Epithelial cell of proximal tubule (primary cell): ENCODE data around the gene MRPL43. TPM values are rescaled to one million over a fixed set of nuclear protein-coding genes. Genes with fewer than 3 reads are reported as not detected.

Source experiments
- DNase-seq: peaks from one replicate; pipeline ENCODE4 v3.0.0-alpha.2; 2011; ENCODE audit warnings: low read depth
- H3K4me3 ChIP-seq: 2 replicates; pipeline ENCODE4 v1.5.1; 2011; ENCODE audit warnings: low read depth, mild to moderate bottlenecking, low read length
- total RNA-seq: library from RNA; depleted of rRNA; stranded (reverse); fragments of >200 nt; gene quantifications from 2 replicates; pipeline ENCODE4 v1.2.3, GENCODE V29; 2015
- TF ChIP-seq, protein P1 (sequence below): conservative IDR thresholded peaks from 2 replicates; pipeline ENCODE4 v1.5.1; 2012; ENCODE audit warnings: low read depth, mild to moderate bottlenecking, low read length

MRPL43 gene
- total RNA-seq, 1 donor from 2014 or later, result 99.6 TPM

DNA sequence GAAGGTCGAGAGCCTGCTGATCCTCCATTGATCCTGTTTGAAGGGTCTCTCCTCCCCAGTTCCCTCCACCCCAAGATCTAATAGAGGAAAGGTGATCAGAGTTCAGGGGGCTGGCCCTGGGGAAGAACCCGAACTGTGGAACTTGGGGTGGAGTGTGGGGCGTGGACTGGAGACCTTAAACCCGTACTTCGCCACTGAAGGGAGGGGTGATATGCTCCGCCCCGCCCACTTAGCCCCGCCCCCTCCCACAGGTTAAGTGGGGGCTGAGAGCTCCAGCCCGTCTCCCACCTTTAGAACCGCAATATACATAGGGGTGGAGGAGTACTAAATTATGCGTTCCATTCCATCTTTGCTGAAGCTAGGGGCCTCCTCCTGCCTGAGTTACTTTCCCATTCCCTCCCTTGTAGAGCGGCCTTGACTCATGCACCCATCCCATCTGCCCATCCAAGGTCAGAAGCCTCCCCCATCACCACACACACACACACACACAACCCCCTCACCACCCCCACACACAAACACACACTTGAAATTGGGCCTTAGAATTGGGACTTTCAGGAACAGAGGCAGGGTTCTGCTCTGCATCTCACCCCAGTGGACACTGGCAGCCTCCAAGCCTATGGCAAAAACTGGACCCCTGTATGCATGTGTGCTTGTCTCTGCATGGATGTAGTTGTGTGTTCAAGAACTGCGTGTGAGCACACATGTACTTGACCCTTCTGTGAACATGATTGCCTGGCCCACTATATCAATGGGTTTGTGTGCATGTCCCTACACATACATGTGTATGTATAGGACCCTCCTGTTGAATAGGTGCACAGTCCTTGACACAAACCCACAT lies 17.0 kb downstream of the MRPL43 start:
- TF ChIP-seq, protein P1, sequence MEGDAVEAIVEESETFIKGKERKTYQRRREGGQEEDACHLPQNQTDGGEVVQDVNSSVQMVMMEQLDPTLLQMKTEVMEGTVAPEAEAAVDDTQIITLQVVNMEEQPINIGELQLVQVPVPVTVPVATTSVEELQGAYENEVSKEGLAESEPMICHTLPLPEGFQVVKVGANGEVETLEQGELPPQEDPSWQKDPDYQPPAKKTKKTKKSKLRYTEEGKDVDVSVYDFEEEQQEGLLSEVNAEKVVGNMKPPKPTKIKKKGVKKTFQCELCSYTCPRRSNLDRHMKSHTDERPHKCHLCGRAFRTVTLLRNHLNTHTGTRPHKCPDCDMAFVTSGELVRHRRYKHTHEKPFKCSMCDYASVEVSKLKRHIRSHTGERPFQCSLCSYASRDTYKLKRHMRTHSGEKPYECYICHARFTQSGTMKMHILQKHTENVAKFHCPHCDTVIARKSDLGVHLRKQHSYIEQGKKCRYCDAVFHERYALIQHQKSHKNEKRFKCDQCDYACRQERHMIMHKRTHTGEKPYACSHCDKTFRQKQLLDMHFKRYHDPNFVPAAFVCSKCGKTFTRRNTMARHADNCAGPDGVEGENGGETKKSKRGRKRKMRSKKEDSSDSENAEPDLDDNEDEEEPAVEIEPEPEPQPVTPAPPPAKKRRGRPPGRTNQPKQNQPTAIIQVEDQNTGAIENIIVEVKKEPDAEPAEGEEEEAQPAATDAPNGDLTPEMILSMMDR, result no peak
- DNase-seq, result no peak
- H3K4me3 ChIP-seq, result peak overlapping the region; percentile 75

DNA sequence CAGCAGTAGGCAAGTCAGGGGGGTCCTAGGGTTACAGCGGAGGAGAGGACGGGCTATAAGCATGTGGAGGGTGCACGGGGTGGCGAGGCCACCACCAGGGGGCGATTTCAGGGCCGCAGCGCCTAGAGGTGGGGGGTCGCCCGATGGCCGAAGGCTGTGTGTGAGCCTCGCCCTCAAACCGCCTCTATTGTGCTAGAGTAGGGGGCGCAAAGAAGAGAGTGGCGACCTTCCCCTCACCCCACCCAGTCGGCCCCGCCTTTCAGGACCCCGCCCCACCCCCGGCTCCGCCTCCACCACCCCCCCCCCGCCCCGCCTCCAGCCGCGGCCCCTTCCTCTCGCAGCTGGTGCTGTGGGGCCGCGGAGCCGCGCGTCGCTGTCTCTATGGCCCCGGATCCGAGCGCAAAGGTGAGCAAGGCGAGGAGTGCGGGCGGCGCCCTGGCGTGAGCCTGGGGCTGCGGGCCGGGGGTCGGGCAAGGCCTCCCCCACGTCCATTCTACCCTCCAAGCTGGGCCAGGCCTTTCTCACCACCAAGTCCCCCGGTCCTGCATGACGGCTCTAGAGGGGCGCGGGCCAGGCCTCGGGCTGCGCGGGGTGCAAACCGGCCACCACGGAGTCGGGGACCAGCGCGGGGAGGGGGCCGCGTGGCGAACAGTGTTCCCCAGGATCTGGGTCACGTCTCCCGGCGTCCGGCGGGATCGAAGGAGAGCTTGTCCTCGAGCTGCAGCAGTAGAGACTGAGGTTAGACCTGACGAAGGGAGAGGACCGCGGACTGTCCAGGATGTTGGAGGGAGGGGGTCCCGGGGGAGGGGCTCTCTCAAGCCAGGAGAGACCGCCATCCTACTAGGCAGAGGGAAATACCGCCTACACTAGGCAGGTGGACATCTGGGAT lies 17.9 kb downstream of the MRPL43 start, which contains the start of gene SEMA4G:
Gene SEMA4G, plus strand, starts transcription at position 318 of the 889 bp plus-strand sequence. CDS start 3,409 bp downstream, outside the sequence.
- DNase-seq, result no peak
- peak within 1 kb of the TSS; percentile 75 for H3K4me3 ChIP-seq
- TF ChIP-seq, protein P1, result peak; percentile 69

DNA sequence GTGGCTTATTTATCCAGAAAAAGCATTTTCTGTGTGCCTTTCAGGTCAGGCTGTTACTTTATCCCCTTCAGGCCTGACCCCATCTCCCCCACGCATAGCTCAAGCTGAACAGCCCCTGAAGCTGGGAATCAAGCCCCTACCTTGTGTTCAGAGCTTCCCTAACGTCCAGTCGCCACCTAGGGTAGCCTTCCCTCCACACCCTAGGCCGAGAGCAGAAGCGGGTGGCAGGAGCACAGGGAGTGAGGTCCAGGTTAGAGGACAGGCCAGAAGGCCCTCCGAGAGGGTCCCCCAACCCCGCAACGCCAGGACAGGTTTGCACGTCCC lies 18.5 kb downstream of the MRPL43 start:
- DNase-seq, result no peak
- TF ChIP-seq, protein P1, result no peak
- peak overlapping the region; percentile 75 for H3K4me3 ChIP-seq

DNA sequence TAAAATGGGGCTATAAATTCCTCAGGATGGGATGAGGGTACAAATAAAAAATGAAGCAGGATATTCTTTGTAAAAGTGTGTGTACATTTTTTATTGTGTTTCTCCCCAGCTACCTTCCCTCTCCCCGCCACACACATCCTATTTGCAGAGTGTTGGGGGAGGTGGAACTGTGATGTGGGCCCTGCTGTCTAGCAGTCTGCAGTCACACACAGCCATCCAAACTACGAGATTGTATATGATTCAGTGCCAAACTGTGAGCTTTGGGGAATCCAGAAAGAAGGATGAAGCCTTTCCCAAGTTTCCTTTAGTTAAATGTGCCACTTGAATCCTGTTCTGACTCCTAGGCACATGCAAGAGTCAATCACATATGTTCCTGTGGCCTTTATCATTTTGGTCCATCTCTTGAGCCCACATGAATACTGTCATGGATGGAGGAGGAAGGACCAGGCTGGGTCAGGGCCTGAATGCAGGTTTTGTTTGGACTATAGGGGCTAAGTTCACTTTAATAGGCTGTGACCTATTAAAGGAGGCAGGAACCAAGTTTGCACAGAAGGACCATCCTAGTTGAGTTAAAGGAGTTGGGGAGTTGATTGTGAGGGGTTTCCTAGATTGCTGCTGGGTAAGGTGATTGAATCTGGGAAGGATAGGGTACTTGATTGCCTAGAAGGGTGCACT lies 19.1 kb downstream of the MRPL43 start:
- DNase-seq, result no peak
- TF ChIP-seq, protein P1, result no peak
- H3K4me3 ChIP-seq, result peak overlapping the region; percentile 75

DNA sequence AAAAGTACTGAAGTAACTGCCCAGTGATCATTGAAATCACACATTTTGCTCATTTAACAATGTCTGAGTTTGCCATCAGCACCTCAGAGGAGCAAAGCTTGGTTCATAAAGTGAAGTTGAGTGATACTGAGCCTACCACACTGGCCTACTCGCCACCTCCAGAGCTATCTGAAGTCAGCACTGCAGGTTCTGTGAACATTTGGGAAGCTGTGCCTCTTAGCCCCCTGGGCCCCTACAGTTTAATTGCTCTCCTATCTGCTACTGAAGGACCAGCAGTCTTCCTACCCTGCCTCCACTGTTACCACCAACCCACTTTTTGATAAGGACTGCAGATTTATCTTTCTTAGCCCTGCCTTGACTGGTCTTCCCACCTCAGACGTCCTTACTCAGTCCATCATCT lies 20.0 kb downstream of the MRPL43 start:
- H3K4me3 ChIP-seq, result no peak overlapping the region
- TF ChIP-seq, protein P1, result no peak
- no peak for DNase-seq

DNA sequence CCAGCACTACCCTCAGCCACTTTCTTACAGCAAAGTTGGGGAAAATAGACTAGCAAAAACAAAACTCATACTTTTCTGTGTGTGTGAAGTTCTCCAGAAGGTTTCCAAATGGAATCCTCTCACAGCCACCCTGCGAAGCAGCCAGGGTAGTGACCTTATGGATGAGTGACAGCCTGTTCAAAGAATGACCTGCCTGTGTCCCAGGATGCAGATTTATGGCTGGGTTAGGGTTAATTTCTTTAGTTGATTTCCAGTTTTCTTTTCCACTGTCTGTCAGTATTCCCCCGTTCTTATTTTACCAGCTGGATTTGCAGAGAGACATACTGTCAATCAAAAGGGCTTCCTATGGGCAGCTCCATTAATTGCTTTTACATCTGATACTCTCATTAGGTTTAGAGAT lies 20.4 kb downstream of the MRPL43 start:
- TF ChIP-seq, protein P1, result no peak
- H3K4me3 ChIP-seq, result no peak overlapping the region
- no peak for DNase-seq
